Measurements from ENCODE around the gene ZKSCAN3.

- no peak for TF ChIP-seq HDGF (IDR thresholded peaks at IDR 0.05; ENCODE audit: borderline replicate concordance)
- TF ChIP-seq FOXM1 (IDR thresholded peaks at IDR 0.05; ENCODE audit: borderline replicate concordance), result no peak
- no peak for TF ChIP-seq L3MBTL2 (conservative IDR thresholded peaks at IDR 0.05)
- no peak for TF ChIP-seq FOXK2 (IDR thresholded peaks at IDR 0.05)
- TF ChIP-seq ARNT (IDR thresholded peaks at IDR 0.05), result no peak
- TF ChIP-seq SUZ12 (IDR thresholded peaks at IDR 0.05), result no peak
- no peak for TF ChIP-seq FOXA1 (IDR thresholded peaks at IDR 0.05)
- TF ChIP-seq TARDBP (IDR thresholded peaks at IDR 0.05), result no peak
- no peak for TF ChIP-seq NFRKB (IDR thresholded peaks at IDR 0.05)
- no peak for TF ChIP-seq SP1 (IDR thresholded peaks at IDR 0.05)
Measured at GRCh38 chr6:28343898-28344677, 5.7 kb upstream of the ZKSCAN3 start.

Data from HEK293T (cell line).